GM18907 (cell line): ENCODE data around the gene MRGPRE.
"Not testable (repeated sequence)": the region's sequence is repeated elsewhere in the genome, so short reads cannot be mapped to it uniquely, and the experiment has no call there.

Experiments used
- ATAC-seq: cut with Tn5 transposase; IDR thresholded peaks from one replicate; pipeline ENCODE4 v1.9.1; 2021; ENCODE audit warnings: mild to moderate bottlenecking, moderate library complexity; ENCODE audit not compliant: unreplicated experiment

The MRGPRE gene, protein sequence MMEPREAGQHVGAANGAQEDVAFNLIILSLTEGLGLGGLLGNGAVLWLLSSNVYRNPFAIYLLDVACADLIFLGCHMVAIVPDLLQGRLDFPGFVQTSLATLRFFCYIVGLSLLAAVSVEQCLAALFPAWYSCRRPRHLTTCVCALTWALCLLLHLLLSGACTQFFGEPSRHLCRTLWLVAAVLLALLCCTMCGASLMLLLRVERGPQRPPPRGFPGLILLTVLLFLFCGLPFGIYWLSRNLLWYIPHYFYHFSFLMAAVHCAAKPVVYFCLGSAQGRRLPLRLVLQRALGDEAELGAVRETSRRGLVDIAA

DNA sequence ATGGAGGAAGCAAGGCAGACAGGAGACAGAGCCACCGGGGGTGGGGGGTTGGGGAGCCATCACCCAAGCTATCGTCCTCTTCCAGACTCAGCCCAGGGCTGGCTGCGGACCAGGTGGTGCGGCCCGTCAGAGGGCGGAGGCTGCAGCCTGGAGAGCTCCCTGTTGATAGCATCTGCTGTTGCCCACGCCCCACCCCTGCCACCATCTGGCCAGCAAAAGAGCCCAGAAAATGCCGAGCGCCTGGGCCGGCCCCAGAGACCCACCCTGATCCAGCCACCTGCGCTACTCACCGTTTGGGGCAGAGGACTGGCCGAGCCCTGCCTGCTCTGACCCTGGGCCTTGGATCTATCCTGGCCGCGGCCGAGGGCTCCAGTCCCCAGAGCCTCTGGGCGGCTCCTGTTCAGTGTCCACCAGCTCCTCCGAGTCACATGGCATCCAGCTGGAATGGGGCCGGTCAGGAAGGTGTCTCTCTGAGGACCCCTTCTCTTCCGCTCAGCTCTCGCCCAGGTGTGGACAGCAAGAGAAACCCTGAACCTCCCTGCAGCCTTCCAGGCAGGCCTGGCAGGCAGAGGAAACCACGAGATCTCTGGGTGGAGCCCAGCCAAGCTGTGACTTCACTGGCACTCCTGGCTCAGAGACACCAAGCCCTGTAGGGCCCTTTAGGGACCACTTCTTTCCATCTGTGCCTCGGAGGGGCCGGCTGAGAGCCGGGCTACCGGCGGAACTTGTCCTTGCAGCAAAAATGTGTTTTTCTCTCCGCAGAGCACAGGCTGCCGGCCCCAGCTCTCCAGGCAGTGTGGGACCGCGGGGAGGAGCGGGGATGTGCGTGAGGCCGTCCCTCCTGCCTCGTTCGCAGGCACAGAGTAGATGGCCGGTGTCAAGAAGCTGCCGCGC, at the start of gene MRGPRE:
TSS of gene MRGPRE (minus strand) at position 567 of the 894 bp plus-strand sequence. CDS start 3,618 bp downstream, outside the sequence.
- ATAC-seq: no peak

DNA sequence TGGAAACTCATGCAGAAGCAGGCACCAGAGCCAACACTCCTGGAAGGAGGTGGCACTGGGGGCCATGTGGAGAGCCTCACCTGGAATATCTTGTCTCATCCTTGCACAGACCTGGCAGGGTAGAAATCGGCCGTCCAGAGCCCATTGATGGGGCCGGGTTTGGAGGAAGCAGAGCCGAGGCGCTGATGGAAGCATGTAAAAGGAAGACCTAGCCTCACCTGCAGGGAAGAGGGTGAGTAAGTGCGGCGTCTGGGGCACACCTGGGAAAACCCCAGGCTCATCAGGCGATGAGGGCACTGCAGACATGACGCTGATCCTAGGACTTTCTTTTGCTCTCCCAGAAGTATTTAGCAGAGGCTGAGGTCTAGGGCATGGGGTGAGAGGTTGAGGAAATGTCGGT, 48.9 kb upstream of the MRGPRE start:
- not testable (repeated sequence) for ATAC-seq

DNA sequence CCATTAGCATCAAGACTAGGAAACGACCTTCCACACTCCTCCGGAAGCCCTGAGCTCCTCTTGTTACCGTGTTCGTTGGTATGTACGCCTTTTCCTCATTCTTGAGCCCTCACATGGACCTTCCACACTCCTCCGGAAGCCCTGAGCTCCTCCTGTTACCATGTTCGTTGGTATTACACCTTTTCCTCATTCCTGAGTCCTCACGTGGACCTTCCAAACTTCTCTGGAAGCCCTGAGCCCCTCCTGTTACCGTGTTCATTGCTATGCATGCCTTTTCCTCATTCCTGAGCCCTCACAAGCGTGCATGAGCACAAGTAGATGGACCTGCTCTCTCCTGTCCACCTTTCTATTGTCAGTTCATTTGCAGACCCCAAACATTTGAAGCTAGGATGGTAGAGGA, 48.4 kb upstream of the MRGPRE start:
- not testable (repeated sequence) for ATAC-seq

DNA sequence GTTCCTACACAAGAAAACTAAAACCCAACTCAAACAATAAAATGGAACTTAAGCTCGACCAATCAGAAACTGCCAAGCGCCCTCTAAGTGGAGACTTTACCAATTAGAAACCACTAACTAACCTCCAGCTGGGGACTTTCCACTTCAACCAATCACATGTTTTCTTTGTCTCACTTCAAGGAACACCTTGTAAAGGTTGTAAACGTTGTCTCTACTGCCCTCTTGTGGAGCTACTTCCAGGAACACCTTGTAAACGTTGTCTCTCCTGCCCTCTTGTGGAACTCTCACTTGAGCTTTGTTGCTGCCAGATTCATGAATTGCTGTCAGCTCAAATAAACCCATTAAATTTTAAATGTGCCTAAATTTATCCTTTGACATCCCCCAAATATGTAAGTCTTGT, 46.7 kb upstream of the MRGPRE start:
- not testable (repeated sequence) for ATAC-seq

DNA sequence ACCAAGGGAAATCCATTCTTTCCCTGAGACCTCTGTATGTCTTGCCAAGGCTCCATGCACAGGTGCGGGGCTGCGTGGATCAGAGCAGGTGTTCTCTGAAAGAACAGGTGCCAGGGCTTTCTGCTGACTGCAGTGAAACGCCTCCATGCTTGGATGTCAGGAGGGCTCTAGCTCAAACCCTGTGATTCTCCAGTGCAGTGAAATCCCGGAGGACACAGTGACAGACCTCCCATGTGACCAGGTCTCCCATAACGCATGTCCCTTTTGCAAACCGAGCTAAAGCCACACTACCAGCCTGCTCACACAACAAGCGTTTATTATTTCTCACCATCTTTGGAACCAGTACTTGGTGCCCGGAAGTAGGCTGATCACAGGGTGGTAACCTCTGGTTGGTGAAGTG, 41.4 kb upstream of the MRGPRE start:
- ATAC-seq: not testable (repeated sequence)

DNA sequence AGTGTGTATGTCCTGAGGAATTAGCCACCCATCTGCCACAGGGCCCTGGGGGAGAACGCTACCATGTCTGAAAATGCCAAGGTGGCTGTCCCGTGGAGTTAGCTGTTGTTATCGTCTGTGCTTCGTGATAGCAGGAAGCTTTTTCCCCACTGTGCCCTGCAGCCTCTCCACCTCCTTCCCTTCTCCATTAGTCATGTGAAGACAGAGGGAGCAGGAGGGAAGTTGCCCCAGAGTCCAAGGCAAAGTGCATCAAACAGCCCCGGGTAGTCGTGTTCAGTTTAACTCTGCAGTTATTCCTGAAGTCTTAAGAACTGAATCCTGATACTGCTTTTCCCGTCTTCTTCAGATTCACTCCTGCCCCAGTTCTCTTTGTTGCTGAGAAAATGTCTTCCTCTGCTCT, 30.3 kb upstream of the MRGPRE start:
- ATAC-seq: not testable (repeated sequence)

DNA sequence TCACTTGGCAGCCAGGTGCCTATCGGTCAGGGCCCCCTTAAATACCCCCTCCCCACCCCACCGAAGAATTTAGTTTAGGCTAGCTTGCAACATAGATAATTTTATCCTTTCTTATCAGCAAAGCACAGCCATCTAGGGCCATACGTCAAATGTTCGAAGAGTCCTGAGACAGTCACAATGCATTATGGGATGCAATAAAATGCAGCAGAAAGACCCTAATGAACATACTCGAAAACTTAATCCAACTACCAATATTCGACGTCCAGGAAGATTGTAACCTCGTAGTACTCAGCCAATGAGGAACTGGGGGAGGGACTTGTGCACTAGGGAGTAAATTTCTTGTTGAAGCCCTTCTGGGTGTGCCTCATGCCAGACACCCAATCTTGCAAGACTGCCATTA, 29.6 kb upstream of the MRGPRE start:
- not testable (repeated sequence) for ATAC-seq

DNA sequence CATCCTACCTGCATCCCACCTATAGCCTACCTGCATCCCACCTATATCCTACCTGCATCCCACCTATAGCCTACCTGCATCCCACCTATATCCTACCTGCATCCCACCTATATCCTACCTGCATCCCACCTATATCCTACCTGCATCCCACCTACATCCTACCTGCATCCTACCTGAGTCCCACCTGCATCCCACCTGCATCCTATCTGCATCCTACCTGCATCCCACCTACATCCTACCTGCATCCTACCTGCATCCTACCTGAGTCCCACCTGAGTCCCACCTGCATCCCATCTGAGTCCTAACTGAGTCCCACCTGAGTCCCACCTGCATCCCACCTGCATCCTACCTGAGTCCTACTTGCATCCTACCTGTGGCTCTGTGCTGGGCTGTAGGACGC, 25.3 kb upstream of the MRGPRE start:
- not testable (repeated sequence) for ATAC-seq

DNA sequence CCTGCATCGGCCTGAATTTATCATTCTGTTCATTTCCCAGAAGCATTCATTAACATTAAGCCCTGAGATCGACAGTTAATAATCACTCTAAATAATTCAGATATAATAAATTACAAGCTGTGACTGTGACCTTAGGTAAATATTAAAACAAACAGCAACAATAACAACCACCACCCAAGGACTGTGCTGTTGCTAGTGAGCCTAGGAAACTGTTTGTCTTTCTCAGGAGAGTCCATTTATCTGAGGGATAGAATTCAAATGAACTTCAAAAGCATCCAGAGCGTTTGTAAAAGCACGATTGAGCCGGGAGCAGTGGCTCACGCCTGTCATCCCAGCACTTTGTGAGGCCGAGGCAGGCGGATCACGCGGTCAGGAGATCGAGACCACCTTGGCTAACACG, 23.0 kb upstream of the MRGPRE start:
- ATAC-seq: not testable (repeated sequence)

DNA sequence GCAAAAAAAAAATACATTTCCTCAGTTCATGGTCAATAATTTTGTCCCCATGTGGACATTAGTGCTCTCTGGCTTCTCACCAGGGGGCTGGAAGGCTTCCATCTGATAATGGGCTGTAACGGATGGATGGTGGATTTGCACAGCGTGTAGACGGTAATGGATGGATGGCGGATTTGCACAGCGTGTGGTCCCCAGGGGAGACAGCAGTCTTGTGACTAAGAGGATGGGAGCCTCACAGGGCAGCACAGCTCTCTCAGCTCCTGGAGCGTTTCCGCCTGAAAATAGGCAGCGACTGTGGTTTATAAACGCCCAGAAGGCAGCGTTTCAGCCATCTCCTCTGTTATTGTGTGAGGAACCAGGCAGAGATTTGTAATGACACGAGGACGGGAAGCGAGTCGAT, 22.6 kb upstream of the MRGPRE start:
- ATAC-seq: not testable (repeated sequence)

DNA sequence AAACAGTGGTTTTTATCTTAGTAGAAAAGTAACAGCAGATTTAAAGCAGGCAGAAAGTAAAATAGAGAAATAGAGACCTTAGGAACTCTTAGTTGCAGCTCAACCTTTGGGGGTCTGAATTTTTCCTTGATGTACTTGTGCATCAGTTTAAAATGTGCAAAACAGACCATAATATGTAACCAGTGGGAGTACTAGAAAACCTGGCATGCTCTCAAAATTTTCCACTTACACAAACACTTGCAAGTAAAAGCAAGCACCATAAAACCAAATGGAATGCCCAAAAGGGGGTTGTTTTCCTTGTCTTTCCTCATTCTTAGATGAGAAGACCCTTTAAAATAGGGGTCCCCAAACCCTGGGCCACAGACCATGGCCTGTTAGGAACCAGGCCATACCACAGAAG, 12.9 kb upstream of the MRGPRE start:
- ATAC-seq: no peak

DNA sequence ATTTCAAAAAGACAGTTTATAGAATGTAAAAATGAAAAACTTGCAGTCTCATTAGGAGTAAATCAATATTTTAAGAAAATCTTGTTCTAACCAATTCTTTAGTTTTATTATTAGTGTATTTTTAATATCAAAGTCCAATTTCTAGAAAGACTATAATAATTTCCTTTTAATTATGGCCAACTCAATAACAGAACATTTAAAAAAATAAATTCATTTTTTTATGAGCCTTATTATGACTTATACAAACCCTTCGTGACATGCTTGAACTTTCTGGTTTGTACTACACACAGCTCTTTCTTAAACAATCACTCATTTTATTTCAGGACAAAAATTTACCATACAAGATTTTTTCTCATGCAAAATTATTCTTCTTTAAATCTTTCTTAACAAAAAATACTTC, 11.7 kb upstream of the MRGPRE start:
- ATAC-seq: no peak

DNA sequence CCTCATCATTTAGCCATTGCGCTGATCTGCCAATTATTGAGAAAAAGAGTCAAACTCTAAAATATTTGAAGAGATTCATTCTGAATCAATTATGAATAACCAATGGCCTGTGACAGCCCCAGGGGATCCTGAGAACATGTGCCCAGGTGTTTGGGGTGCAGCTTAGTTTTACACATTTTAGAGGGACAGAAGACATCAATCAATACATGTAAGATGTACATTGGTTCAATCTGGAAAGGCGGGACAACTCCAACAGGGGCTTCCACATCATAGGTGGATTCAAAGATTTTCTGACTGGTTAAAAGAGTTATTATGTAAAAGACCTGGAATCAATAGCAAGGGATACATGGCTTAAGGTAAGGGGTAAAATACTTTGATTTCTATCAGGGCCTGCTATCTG, 4.9 kb upstream of the MRGPRE start:
- no peak for ATAC-seq

DNA sequence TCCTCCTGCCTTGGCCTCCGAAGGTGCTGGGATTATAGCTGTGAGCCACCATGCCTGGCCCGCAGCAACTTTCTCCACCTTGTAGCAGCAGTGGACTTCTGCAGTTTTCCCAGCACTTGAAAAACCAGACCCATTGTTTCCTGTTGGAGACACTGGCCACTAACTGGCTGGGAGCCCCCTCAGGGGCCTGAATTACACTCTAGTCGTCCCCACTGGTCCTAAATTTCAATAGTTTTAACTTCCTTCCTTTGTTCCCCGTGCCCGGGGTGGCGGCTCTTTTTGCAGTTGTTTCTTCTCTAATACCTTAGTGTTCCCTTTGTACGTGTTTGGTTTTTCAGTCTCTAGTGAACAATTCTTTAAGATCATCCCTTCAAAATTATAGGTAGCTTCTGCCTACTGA, 2.6 kb upstream of the MRGPRE start:
- no peak for ATAC-seq

DNA sequence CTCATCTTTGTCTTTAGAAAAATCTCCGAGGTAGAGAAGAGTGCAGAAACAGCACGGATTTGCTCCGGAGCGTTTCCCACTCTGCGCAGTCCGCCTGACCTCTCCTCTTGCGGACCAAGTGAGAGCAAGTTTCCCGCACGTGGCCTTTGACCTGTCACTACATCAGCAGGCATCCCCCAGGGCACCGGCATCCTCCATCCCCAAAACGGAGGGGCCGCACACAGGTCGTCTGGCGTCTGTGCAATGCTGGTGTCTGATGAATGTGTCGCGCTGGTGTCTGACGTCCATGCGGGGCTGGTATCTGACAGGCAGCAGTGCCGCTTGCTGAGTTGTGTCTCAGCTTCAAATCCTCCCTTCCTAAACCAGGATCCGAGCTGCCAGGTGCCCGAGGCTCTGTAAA, 739 bp upstream of the MRGPRE start:
- no peak for ATAC-seq

DNA sequence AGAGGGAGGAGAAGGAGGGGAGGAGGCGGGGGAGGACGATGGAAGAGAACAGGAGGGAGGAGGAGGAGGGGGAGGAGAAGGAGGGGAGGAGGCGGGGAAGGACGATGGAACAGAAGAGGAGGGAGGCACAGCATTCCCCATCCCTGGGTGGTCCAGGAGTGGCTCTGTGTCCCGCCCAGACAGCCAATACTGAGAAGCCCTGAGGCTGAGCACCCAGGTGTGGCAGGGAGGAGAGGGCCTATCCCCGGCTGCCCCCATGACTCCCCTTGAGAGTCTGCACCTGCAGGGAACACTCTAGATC, 717 bp downstream of the MRGPRE start:
- ATAC-seq: no peak

DNA sequence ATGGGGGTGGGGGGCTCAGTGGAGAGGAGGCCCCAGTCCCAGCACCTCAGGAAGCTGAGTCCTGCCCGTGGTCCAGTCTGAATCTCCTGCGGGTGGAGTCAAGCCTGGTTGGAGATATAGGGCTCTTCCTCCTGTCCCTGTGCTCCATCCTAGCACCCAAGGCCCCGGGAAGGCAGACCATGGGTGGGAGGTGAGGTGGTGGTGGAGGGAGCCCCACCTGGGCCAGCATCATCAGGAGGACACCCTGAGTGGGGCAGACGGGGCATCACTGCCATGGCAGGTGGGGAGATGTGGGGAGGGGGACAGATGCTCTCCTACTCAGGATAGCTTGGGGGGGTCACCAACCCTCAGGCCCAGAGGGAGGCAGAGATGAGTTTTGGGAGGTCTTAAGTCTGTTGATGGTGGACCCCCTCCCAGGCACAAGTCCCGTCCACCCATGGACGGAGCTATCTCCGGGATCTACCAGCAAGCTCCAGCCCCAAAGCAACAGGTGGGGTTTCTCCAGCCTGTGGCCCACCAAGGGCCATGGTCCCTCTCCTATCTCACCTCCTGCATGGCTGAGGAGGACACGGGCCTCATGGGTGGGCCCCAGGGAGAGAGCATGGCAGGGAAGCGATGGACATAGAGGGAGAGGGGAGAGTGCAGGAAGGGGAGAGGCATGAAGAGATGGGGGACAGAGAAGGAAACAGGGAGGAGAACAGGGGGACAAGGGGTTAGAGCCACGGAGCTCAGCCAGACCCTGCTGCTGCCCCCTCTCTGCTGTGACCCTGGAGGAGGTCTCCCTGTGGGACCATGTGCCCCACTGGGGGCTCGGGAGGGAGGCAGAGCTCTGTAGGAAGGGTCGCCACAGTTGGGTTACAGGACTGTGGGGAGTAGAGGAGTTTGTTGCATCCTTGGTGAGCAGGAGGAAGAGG, 1.3 kb downstream of the MRGPRE start:
- no peak for ATAC-seq

DNA sequence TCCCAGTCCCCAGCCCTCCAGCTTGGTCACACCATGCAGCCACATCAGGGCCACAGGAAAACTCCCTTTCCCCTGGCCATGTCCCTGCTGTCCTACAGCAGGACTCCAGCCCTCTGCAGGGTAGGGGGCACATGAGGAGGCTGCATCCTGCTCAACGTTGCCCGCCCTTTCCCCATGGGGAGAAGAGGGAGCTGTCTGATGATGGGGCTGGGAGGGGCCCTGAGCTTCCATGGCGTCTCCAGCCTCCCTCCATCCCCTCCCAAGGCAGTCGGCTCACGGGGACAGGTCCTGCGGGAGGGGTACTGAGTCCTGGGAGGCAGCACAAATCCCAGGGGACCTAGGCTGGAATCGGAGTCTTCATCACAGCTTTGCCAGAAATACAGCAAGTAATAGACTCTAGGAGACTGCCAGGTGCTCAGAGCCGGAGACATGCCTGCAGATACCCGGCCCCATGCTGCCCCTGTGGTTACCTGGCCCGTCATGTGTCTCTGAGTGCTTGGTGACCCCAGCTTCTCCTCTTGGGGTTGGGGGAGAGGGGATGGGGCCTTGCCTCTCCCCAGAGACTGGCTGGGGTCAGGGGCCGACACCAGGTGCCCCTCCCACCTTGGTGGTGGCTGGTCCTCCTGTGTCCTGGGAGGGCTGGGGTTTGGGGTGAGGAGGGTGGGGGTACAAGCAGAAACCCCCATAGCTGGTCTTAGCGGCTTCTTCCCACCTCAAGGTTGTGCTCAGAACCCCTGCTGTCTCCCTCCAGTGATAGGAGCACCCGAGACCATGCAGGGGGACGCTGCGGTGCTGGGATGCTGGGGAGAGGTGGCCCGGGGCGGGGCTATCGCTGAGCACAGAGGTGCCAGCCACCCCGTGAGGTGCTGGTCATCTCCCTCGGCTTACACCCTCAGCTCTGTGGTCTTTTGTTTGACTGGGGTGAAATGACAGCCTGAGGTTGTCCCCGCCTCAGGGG, 2.3 kb downstream of the MRGPRE start:
- ATAC-seq: no peak

DNA sequence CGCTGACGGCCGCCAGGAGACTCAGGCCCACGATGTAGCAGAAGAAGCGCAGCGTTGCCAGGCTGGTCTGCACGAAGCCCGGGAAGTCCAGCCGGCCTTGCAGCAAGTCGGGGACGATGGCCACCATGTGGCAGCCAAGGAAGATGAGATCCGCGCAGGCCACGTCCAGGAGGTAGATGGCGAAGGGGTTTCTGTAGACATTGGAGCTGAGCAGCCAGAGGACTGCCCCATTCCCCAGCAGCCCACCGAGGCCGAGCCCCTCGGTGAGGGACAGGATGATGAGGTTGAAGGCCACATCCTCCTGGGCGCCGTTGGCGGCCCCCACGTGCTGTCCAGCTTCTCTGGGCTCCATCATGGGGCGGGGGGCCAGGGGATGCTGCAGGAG, 3.8 kb downstream of the MRGPRE start:
- ATAC-seq: no peak
